Stomach (tissue), 4 donors: ENCODE data around the gene CELA2B.
"Not testable (repeated sequence)": the region's sequence is repeated elsewhere in the genome, so short reads cannot be mapped to it uniquely, and the experiment has no call there.

Source experiments
- CTCF ChIP-seq, 7 experiments: fragments of 450-650 bp in 4 of 7; fragments of 200-600 bp in 3 of 7; sonication (generic) in 3 of 7; IDR thresholded peaks; one replicate each; pipeline ENCODE4 v1.5.1; 2016 to 2019; ENCODE audit warnings: antibody characterized with exemption in 7 of 7, control low read depth in 2 of 7, mild to moderate bottlenecking in 1 of 7
- POLR2A ChIP-seq, 4 donors: fragments of 450-650 bp; IDR thresholded peaks; one replicate each; pipeline ENCODE4 v1.6.1; 2016; ENCODE audit warnings: antibody characterized with exemption in 4 of 4, control low read depth in 2 of 4, mild to moderate bottlenecking in 1 of 4, moderate library complexity in 1 of 4

DNA sequence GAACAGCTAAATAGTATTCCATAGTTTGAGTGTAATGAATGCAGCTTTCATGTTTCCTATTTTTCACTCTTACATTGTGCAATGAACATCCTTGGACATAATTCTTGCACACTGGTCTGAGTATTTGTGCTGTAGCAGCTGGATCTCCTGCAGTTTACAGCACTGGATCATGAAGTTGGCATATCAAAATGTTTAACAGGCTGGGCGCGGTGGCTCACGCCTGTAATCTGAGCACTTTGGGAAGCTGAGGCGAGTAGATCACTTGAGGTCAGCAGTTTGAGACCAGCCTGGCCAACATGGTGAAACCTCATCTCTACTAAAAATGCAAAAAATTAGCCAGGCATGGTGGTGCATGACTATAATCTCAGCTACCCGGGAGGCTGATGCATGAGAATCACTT is 4.8 kb upstream of the CELA2B start:
- TF ChIP-seq CTCF, POLR2A (IDR thresholded peaks at IDR 0.05): not testable (repeated sequence)
